Keratinocyte (primary cell): Measurements from ENCODE around the gene EIF3I. TPM values are rescaled to one million over a fixed set of nuclear protein-coding genes. Genes with fewer than 3 reads are reported as not detected.

Source experiments
- DNase-seq: peaks from one replicate; pipeline ENCODE4 v3.0.0-alpha.2; 2011; ENCODE audit warnings: low read depth, missing footprints, low spot score
- FAIRE-seq: peaks from 2 replicates; lab custom pipeline; 2011; peaks lifted over from hg19 to GRCh38; lab: Jason Lieb, UNC
- H2AFZ ChIP-seq: 2 replicates; pipeline ENCODE4 v1.6.0; 2012; ENCODE audit warnings: low read length, control low read depth, inconsistent platforms; ENCODE audit not compliant: control insufficient read depth
- H3K27ac ChIP-seq: 2 replicates; pipeline ENCODE4 v1.5.1; 2011; ENCODE audit warnings: low read length; ENCODE audit not compliant: control insufficient read depth, insufficient read depth
- H3K27me3 ChIP-seq: 3 replicates; pipeline ENCODE4 v1.6.0; 2011; ENCODE audit warnings: low read length; ENCODE audit not compliant: control insufficient read depth, insufficient read depth; ENCODE audit errors: extremely low read depth
- H3K36me3 ChIP-seq, 2 experiments: 2 replicates in 1 of 2; 3 replicates in 1 of 2; pipeline ENCODE4 v1.5.1; 2011; ENCODE audit warnings: low read length in 2 of 2, mild to moderate bottlenecking in 1 of 2; ENCODE audit not compliant: control insufficient read depth in 2 of 2, insufficient read depth in 2 of 2; ENCODE audit errors: extremely low read depth in 1 of 2
- H3K4me1 ChIP-seq: 3 replicates; pipeline ENCODE4 v1.5.1; 2011; ENCODE audit warnings: low read length; ENCODE audit not compliant: control insufficient read depth, insufficient read depth; ENCODE audit errors: extremely low read depth
- H3K4me2 ChIP-seq: 3 replicates; pipeline ENCODE4 v1.6.0; 2011; ENCODE audit warnings: low read depth, low read length; ENCODE audit not compliant: control insufficient read depth, insufficient read depth; ENCODE audit errors: extremely low read depth
- H3K4me3 ChIP-seq, 3 experiments: fragments of 200-600 bp in 1 of 3; sonication (generic) in 1 of 3; 2 replicates in 2 of 3; 3 replicates in 1 of 3; pipeline ENCODE4 v1.5.1; 2011 to 2016; ENCODE audit warnings: low read length in 3 of 3, mild to moderate bottlenecking in 3 of 3, control low read depth in 2 of 3, inconsistent platforms in 1 of 3, low read depth in 1 of 3, mixed read lengths in 1 of 3, mixed run types in 1 of 3, moderate library complexity in 1 of 3; ENCODE audit not compliant: control insufficient read depth in 2 of 3, insufficient read depth in 2 of 3; ENCODE audit errors: extremely low read depth in 1 of 3
- H3K79me2 ChIP-seq: 2 replicates; pipeline ENCODE4 v1.6.0; 2012; ENCODE audit warnings: low read length; ENCODE audit not compliant: control insufficient read depth, insufficient read depth
- H3K9ac ChIP-seq: 3 replicates; pipeline ENCODE4 v1.6.0; 2011; ENCODE audit warnings: low read length; ENCODE audit not compliant: control insufficient read depth, insufficient read depth; ENCODE audit errors: extremely low read depth
- H3K9me1 ChIP-seq: 3 replicates; pipeline ENCODE4 v1.6.0; 2011; ENCODE audit warnings: low read length; ENCODE audit not compliant: control insufficient read depth, insufficient read depth; ENCODE audit errors: extremely low read depth
- H3K9me3 ChIP-seq: 2 replicates; pipeline ENCODE4 v1.5.1; 2012; ENCODE audit warnings: low read depth, low read length; ENCODE audit not compliant: control insufficient read depth
- H4K20me1 ChIP-seq: 3 replicates; pipeline ENCODE4 v1.6.0; 2011; ENCODE audit warnings: low read length; ENCODE audit not compliant: control insufficient read depth, insufficient read depth; ENCODE audit errors: extremely low read depth
- CTCF ChIP-seq, 3 experiments: IDR thresholded peaks in 1 of 3; conservative IDR thresholded peaks in 1 of 3; optimal IDR thresholded peaks in 1 of 3; 2 replicates in 2 of 3; 3 replicates in 1 of 3; pipeline versions ENCODE3 to v1.5.1; 2011; ENCODE audit warnings: low read length in 3 of 3, mild to moderate bottlenecking in 3 of 3, moderate library complexity in 2 of 3, control low read depth in 1 of 3, inconsistent platforms in 1 of 3; ENCODE audit not compliant: insufficient read depth in 2 of 3; ENCODE audit errors: extremely low read depth in 1 of 3
- EZH2 ChIP-seq: IDR thresholded peaks from one replicate; pipeline ENCODE4 v1.6.1; 2012; ENCODE audit warnings: inconsistent platforms, mild to moderate bottlenecking, low read length, moderate library complexity
- dilution Hi-C: fragments of 300-500 bp; cut with MboI; formaldehyde crosslinking; loops from one replicate; pipeline ENCODE4 v1.7.0; 2020; ENCODE audit warnings: low sequenced_read_pairs; ENCODE audit not compliant: extremely low pct_ligation_motif_present
- polyA plus RNA-seq, 5 experiments: library from polyadenylated mRNA; depleted of rRNA in 3 of 5; stranded (reverse) in 3 of 5; stranded (forward) in 1 of 5; unstranded in 1 of 5; fragments of >200 nt; gene quantifications; 1 replicate in 1 of 5; 2 replicates in 3 of 5; 3 replicates in 1 of 5; pipeline versions ENCODE4 v1.2.1 to v1.2.3, GENCODE V29; 2011 to 2012; ENCODE audit warnings: missing spikeins in 2 of 5, low read depth in 1 of 5, low replicate concordance in 1 of 5

The EIF3I gene
- polyA plus RNA-seq, 1 donor (not counting 4 experiments of a cell fraction or from before 2014, with no cell fraction given): 388 TPM

GRCh38 chr1:32181065-32181464, 41.1 kb upstream of the EIF3I start:
- Histone ChIP-seq H3K36me3 (peaks cover 12 to 34% of the 10 kb centered on the region in 2 experiments), H3K27ac (peak overlapping the region; percentile 90), H3K4me1 (peaks cover 19% of the 10 kb centered on the region), H2AFZ (no peak overlapping the region), H3K9me3 (no peaks in the 10 kb centered on the region), H3K79me2 (peaks cover 48% of the 10 kb centered on the region), H4K20me1 (peaks cover under 1% of the 10 kb centered on the region), H3K9me1 (peaks cover 3% of the 10 kb centered on the region), H3K27me3 (no peaks in the 10 kb centered on the region), H3K9ac (peak overlapping the region; percentile 90), H3K4me3 (peak overlapping the region in 2 of 3 experiments; percentile 70 to 95), H3K4me2 (peak overlapping the region; percentile 87)
- TF ChIP-seq EZH2: no peak
- no peak for TF ChIP-seq CTCF (optimal IDR thresholded peaks at IDR 0.05 in 1 of 3, IDR thresholded peaks at IDR 0.05 in 1 of 3, conservative IDR thresholded peaks at IDR 0.05 in 1 of 3; ENCODE audit: extremely low read depth in 1 of 3, insufficient read depth in 2 of 3, low read length in 3 of 3)
- DNase-seq (no peak), FAIRE-seq (no peak)
- dilution Hi-C loops: no loop called here

- TF ChIP-seq EZH2 (no peak), CTCF (optimal IDR thresholded peaks at IDR 0.05 in 1 of 3, IDR thresholded peaks at IDR 0.05 in 1 of 3, conservative IDR thresholded peaks at IDR 0.05 in 1 of 3; ENCODE audit: extremely low read depth in 1 of 3, insufficient read depth in 2 of 3, low read length in 3 of 3) (no peak)
- Histone ChIP-seq H3K9me3 (no peaks in the 10 kb centered on the region), H4K20me1 (peaks cover 4% of the 10 kb centered on the region), H3K4me2 (peak overlapping the region; percentile 87), H3K4me1 (peaks cover 19% of the 10 kb centered on the region), H3K79me2 (peaks cover 53% of the 10 kb centered on the region), H2AFZ (no peak overlapping the region), H3K9ac (no peak overlapping the region), H3K27ac (no peak overlapping the region), H3K27me3 (no peaks in the 10 kb centered on the region), H3K9me1 (peaks cover 7% of the 10 kb centered on the region), H3K4me3 (peak overlapping the region in 2 of 3 experiments; percentile 70 to 95), H3K36me3 (peaks cover 13 to 39% of the 10 kb centered on the region in 2 experiments)
- no peak for DNase-seq
- no peak for FAIRE-seq
- dilution Hi-C loops: no loop called here
These were observed 40.6 kb upstream of the EIF3I start for GRCh38 chr1:32181563-32181962.
